Measurements from ENCODE around the gene LY6G6D.

The LY6G6D gene

DNA sequence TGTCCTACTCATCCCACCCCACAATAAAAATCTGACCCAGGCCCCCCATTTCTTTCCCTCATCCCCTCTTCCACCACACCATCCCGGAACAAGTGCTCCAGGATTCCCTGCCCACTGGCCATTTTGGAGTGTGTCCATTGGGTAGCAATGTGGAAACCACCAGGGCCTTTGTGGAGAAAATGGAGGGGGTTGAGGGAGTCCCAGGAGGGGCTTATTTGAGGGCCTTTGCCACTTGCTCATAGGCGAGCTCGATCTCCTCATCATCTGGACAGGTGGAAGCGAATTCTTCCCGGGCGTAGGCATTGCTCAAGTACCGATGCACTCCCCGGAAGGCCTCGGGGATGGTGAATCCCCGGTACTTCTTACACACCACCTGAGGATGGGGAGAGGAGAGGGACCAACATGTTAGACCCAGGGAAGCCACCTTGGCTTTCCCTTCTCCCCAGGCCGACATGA, 15.5 kb downstream of the LY6G6D start:
- Mint-ChIP-seq H3K4me3 (peak overlapping the region; percentile 82), H3K27me3 (no peaks in the 10 kb centered on the region), H3K9me3 (no peaks in the 10 kb centered on the region), H3K4me1 (peaks cover 70% of the 10 kb centered on the region), H3K36me3 (ENCODE audit: low read depth) (peaks cover 50% of the 10 kb centered on the region), H3K27ac (peak overlapping the region; percentile 60)
- DNase-seq (no peak), ATAC-seq (no peak)

DNA sequence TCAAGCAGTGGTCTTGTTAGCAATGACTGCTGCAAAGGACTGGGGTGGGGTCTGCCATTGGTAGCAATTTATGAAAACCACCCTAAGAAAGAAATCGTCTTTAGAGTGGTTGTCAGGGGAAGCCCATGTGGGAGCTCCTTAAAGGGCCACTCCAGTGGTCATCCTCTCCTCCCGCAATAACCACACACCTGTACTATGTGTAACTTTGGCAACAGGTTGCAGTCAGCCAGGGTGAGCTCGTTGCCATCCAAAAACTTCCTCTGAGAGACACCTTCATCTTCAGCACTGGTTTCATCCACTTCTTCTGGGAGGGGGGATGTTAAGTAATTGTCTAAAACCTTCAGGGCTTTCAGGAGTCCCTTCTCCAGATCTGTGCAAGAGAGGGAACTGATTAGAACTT, 16.9 kb downstream of the LY6G6D start:
- ATAC-seq (no peak), DNase-seq (no peak)
- Mint-ChIP-seq H3K9me3 (no peaks in the 10 kb centered on the region), H3K4me3 (no peak overlapping the region), H3K36me3 (ENCODE audit: low read depth) (peaks cover 48% of the 10 kb centered on the region), H3K4me1 (peaks cover 63% of the 10 kb centered on the region), H3K27me3 (no peaks in the 10 kb centered on the region), H3K27ac (no peak overlapping the region)

DNA sequence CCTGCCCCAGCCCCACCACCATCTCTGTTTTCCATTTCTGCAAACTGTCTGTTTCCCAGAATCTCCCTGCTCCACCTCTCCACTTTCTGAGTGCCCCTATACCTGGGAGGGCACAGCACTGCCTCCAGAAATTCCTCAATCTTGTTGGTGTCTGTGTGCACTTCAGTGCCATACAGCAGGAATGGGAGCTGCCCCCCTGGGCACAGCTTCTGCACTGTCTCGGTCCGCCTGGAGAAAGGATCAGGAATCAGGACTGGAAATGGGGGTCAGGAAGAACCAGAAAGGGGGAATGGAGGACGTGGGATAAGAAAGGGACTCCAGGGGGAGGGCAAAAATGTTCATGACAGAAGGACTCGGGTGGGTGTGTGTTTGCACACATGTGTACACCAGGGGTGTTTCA, 18.6 kb downstream of the LY6G6D start:
- Mint-ChIP-seq H3K27me3 (no peaks in the 10 kb centered on the region), H3K4me3 (peak overlapping the region; percentile 97), H3K9me3 (no peaks in the 10 kb centered on the region), H3K4me1 (peaks cover 64% of the 10 kb centered on the region), H3K36me3 (ENCODE audit: low read depth) (peaks cover 43% of the 10 kb centered on the region), H3K27ac (peak overlapping the region; percentile 83)
- ATAC-seq (no peak), DNase-seq (no peak)

DNA sequence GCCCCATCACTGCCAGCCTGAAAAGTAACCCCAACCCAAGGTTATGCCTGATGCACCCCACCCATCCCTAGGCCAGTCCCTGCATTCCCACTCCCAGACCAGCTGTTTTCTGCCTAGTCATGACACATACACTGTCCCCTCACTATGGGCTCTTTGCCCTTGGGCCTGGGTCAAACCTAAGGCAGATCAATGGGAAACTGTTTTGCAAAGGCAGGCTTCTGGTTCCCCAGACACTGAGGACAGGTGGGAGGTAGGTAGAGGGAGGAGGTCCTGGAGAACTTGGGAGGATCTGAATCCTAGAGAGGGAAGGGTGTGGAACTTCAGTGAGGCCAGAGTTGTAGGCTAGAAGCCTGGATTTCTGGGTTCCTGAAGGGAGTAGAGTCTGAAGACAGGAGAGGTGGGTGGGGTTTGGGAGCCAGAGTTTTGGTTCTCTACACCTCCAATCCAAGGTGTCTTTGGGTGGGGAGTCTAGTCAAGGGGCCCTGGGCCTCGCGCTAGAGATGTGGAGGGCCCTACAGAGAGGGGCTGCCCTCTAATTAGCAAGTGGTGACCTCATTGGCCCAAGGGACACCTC, 19.2 kb downstream of the LY6G6D start:
- ATAC-seq (no peak), DNase-seq (no peak)
- H3K4me3 Mint-ChIP-seq: peak overlapping the region; percentile 97
- H3K4me1 Mint-ChIP-seq: peaks cover 64% of the 10 kb centered on the region
- H3K27ac Mint-ChIP-seq: peak overlapping the region; percentile 83
- H3K36me3 Mint-ChIP-seq (ENCODE audit: low read depth): peaks cover 43% of the 10 kb centered on the region
- H3K9me3 Mint-ChIP-seq: no peaks in the 10 kb centered on the region
- H3K27me3 Mint-ChIP-seq: no peaks in the 10 kb centered on the region

DNA sequence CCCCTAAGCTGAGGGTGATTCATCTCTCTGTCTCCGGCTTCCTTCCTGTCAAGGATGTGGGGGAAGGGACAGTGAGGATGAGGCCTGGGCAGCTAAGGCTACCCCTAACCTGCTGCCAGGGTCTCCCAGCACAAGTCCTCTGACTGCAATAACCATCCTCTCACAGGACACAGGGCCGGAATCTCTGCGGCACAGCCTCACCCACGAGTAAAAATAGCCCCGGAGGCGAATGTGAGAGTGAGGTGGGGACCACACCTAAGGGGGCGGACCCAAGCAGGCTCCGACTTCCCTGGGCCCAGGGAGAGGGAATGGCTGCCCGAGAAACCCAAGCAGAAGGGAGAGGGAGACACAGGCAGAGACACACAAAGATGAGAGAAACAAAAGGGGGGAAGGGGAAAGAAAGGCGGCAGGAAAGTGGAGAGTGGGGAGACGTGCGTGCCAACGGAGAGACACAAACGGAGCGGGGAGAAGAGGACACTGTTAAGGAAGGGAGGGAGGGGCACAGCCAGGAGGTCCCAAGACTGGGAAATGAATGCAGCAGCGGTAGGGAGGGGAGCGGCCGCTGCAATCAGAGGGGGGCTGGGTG, 19.8 kb downstream of the LY6G6D start:
- ATAC-seq (peak; percentile 48), DNase-seq (peak; percentile 65)
- Mint-ChIP-seq H3K9me3 (no peaks in the 10 kb centered on the region), H3K27me3 (peaks cover 3% of the 10 kb centered on the region), H3K4me1 (peaks cover 66% of the 10 kb centered on the region), H3K36me3 (ENCODE audit: low read depth) (peaks cover 46% of the 10 kb centered on the region), H3K4me3 (peak overlapping the region; percentile 97), H3K27ac (peak overlapping the region; percentile 83)

DNA sequence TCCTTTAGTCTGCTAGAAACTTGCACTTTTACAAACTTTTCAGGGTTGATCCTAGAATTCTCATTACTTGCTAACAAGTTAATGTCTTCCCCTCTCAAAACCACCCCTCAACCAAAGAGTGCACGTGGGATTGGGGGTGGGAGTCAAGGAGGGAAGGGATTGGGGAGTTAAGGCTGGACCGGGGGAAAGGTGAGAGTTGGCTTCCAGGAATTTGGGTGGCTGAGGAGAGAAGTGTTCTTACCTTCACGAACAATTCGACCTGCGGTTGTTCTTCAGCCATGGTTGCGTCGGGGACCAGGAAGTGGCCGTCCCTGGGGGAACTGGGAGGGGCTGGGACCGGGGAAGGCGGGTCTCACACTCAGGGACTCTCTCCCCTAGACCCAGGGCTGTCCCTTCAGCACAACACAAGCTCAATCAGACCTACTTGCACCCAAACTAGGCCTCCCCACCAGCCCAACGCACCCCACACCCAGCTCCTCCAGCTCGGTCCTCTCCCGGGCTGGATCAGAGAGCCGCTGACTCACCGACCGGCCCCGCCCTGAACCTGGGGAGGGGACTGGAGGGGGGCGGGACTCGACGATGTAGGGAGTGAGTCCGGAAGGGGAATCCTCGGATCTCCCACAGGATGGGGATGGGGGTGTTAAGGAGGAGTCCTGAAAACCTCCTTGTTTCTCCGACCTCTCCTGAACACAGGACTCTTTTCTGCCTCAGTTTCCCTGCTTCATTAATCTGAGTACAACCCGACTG, 21.0 kb downstream of the LY6G6D start, which contains the start of gene CLIC1:
Gene CLIC1, minus strand, starts transcription at position 510 of the 747 bp plus-strand sequence. Its CDS starts 230 bp downstream, at position 280.
- Mint-ChIP-seq H3K27me3 (peaks cover 3% of the 10 kb centered on the region), H3K36me3 (ENCODE audit: low read depth) (peaks cover 48% of the 10 kb centered on the region), H3K4me3 (peak within 1 kb of the TSS; percentile 97), H3K9me3 (no peaks in the 10 kb centered on the region), H3K4me1 (peaks cover 63% of the 10 kb centered on the region), H3K27ac (peak within 1 kb of the TSS; percentile 83)
- ATAC-seq (peak; percentile 42), DNase-seq (peak; percentile 87)

DNA sequence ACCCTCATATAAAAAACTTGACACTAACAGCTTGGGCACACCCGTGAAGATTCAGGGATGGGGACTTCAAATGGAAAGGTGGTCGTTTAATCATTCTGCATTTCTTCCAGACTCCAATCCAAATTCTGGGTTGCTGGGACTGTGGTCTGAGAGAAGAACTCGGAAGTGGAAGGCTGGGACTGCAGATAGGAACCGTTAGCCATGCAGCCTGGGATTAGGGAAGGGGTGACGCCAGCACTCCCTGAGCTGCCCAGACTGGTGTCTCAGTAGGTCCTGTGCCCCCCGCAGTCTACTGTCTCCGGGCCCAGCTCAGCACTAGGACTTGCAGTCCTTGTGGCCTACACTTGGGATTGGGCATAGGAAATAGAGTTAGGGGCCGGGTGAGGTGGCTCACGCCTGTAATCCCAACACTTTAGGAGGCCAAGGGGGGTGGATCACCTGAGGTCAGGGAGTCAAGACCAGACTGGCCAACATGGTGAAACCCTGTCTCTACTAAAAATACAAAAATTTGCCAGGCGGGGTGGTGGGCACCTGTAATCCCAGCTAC, 21.7 kb downstream of the LY6G6D start:
- H3K27me3 Mint-ChIP-seq: peaks cover 3% of the 10 kb centered on the region
- DNase-seq (peak; percentile 16), ATAC-seq (no peak)
- peak overlapping the region; percentile 83 for H3K27ac Mint-ChIP-seq
- H3K4me1 Mint-ChIP-seq: peaks cover 70% of the 10 kb centered on the region
- H3K4me3 Mint-ChIP-seq: peak overlapping the region; percentile 97
- H3K9me3 Mint-ChIP-seq: no peaks in the 10 kb centered on the region
- peaks cover 48% of the 10 kb centered on the region for H3K36me3 Mint-ChIP-seq (ENCODE audit: low read depth)

DNA sequence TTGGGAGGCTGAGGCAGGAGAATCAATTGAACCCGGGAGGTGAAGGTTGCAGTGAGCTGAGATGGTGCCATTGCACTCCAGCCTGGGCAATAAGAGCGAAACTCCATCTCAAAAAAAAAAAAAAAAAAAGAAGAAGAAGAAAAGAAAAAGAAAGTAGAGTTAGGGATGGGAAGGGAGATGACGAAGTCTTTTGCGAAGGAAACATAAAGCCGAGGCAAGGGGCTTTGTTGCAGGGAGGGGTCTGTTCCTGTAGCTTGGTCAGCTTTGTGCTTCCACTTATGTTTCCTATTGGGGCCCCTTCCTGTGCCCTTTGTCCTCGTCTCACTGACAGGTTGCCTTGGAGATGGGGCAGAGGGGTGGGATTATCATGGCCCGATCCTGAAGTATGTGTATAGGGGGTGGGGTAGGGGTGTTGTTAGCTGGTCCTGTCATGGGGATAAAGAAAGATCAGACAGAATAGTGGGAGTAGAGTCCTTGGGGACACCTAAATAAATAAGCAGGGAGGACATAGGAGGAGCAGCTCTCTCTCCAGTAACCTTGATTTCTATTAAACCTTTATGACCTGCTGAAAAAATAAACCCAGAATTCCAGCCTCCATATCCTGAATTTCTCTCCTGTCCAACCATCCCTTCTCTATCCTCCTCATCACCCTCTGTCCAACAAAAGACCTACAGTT, 22.3 kb downstream of the LY6G6D start:
- Mint-ChIP-seq H3K4me3 (peak overlapping the region; percentile 97), H3K27me3 (peaks cover 3% of the 10 kb centered on the region), H3K4me1 (peaks cover 68% of the 10 kb centered on the region), H3K9me3 (no peaks in the 10 kb centered on the region), H3K36me3 (ENCODE audit: low read depth) (peaks cover 45% of the 10 kb centered on the region), H3K27ac (peak overlapping the region; percentile 83)
- DNase-seq: peak; percentile 23
- ATAC-seq: no peak

DNA sequence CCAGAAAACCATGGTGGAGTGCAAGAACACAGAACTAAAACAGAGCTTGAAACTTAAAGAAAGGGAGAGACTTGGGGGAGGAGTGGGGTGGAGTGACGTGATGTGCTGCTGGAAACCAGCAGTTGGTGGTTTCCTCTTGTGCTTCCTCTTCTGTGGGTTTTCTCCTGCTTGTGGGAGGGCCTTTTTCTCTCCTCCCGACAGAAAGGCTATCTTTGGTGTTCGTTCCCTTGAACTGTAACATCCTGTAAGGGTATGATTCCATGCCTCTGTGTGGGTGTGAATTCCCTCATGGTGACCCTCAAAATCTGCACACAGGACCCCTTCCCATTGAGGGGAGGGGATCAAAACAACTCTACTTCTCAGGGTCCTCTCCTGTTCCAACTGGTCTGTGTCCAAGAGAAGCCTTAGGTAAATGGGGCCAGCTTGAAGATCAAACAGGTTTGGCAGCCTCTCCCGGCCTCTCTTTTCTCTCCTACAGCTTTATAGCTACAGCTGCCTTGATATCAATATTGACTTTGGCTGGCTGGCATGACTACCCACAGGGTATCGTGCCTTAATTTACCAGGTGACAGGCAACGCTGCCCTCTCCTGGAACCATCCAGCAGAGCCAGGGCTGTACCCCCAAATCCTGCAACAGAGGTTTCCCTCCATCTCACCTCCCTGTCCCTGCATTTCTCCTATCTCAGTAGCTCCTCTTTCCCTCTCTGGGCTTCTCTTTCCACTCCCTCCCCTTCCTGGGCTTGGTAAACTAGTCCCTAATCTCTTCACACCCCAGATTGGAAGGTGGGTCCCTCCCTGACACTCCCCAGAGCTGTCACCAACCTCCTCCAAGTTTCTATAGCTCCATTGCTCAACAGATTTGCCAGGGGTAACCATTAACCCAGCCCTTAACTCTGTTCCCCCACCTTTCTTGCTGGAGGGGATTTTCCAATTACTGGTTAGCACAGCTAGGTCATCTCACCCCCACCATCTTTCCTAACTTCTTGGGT, 23.1 kb downstream of the LY6G6D start:
- Mint-ChIP-seq H3K4me3 (peak overlapping the region; percentile 97), H3K36me3 (ENCODE audit: low read depth) (peaks cover 49% of the 10 kb centered on the region), H3K4me1 (peaks cover 65% of the 10 kb centered on the region), H3K9me3 (no peaks in the 10 kb centered on the region), H3K27me3 (peaks cover 3% of the 10 kb centered on the region), H3K27ac (peak overlapping the region; percentile 83)
- DNase-seq (peak; percentile 68), ATAC-seq (no peak)

DNA sequence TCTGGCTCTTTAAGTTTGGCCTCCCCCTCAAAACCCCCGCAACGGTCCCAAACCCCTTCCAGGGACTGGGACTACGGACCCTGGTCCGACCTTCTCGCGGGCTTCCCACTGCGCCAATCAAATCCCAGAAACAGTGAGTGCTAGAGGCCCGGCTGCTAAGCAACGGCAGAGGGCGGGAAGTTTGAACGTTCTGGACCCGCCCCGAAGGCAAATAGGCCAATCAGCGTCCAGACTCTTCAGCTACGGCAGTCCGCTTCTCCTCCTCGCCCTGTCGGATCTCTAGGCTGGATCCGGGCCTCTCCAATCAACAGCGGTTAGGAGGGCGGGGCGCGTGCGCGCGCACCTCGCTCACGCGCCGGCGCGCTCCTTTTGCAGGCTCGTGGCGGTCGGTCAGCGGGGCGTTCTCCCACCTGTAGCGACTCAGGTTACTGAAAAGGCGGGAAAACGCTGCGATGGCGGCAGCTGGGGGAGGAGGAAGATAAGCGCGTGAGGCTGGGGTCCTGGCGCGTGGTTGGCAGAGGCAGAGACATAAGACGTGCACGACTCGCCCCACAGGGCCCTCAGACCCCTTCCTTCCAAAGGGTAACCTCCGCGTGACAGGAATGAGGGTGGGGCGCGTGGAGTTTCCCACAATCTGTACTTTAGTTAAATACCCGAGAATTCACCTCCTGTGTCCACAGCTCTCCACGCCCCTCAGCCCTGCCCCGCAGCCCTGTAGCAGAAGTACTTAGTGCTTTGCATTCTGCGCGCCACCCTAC, 24.7 kb downstream of the LY6G6D start, which contains the start of gene MSH5:
Gene MSH5, plus strand, starts transcription at position 367 of the 758 bp plus-strand sequence. CDS start 462 bp downstream, outside the sequence.
- H3K4me3 Mint-ChIP-seq: peak within 1 kb of the TSS; percentile 97
- no peaks in the 10 kb centered on the region for H3K9me3 Mint-ChIP-seq
- peaks cover 46% of the 10 kb centered on the region for H3K36me3 Mint-ChIP-seq (ENCODE audit: low read depth)
- peak; percentile 89 for ATAC-seq
- H3K27me3 Mint-ChIP-seq: peaks cover 3% of the 10 kb centered on the region
- peaks cover 52% of the 10 kb centered on the region for H3K4me1 Mint-ChIP-seq
- peak; percentile 97 for DNase-seq
- H3K27ac Mint-ChIP-seq: peak within 1 kb of the TSS; percentile 83

DNA sequence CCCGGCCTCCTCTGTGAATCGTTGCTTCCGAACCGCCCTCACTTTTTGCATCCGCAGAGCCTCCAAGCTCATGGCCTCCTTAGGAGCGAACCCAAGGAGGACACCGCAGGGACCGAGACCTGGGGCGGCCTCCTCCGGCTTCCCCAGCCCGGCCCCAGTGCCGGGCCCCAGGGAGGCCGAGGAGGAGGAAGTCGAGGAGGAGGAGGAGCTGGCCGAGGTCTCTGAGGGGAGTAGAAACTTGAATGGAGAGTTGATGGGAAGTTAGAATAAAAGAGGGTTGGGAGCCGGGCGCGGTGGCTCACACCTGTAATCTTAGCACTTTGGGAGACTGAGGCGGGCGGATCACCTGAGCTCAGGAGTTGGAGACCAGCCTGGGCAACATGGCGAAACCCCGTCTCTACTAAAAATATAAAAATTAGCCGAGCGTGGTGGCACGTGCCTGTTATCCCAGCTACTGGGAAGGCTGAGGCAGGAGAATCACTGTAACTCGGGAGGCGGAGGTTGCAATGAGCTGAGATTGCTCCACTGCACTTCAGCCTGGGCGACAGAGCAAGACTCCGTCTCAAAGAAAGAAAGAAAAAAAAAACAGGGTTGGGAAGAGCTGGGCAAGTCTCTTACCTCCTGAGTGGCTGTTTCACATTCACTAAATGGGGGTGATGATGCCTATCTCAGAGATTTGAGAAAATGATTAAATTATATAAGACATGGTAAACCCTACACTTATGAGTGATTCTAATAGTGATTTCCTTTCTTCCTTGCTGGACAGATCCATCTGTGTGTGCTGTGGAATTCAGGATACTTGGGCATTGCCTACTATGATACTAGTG, 25.5 kb downstream of the LY6G6D start:
- peak overlapping the region; percentile 97 for H3K4me3 Mint-ChIP-seq
- peaks cover 3% of the 10 kb centered on the region for H3K27me3 Mint-ChIP-seq
- ATAC-seq (no peak), DNase-seq (no peak)
- H3K27ac Mint-ChIP-seq: peak overlapping the region; percentile 83
- peaks cover 52% of the 10 kb centered on the region for H3K4me1 Mint-ChIP-seq
- no peaks in the 10 kb centered on the region for H3K9me3 Mint-ChIP-seq
- peaks cover 44% of the 10 kb centered on the region for H3K36me3 Mint-ChIP-seq (ENCODE audit: low read depth)

DNA sequence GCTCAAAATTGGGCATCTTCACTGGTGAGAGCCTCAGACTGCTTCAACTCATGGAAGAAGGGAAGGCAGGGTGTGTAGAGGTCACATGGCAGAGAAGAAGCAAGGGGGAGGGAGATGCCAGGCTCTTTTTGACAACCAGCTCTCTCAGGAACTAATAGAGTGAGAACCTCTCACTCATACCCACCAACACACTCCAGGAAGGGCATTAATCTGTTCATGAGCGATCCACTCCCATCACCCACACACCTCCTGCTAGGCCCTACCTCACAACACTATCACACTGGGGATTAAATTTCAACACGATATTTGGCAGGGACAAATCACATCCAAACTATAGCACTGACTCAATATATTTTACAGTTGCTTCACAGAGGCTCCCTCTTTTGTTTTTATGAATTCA, 26.7 kb downstream of the LY6G6D start:
- Mint-ChIP-seq H3K36me3 (ENCODE audit: low read depth) (peaks cover 48% of the 10 kb centered on the region), H3K4me1 (peaks cover 48% of the 10 kb centered on the region), H3K27ac (peak overlapping the region; percentile 83), H3K27me3 (peaks cover 3% of the 10 kb centered on the region), H3K4me3 (peak overlapping the region; percentile 97), H3K9me3 (no peaks in the 10 kb centered on the region)
- DNase-seq (no peak), ATAC-seq (no peak)

All from activated naive CD8-positive, alpha-beta T cell treated with anti-CD3 and anti-CD28 coated beads, Interleukin-2, amount 50 U/mL, for 24 hours (primary cell).